COLO829 (cell line): ENCODE data around the gene C1orf50.
"Not testable (repeated sequence)": the region's sequence is repeated elsewhere in the genome, so short reads cannot be mapped to it uniquely, and the experiment has no call there.

ENCODE experiments used
- DNase-seq: peaks from one replicate; pipeline ENCODE4 v3.0.0; 2012; ENCODE audit warnings: low spot score

Gene C1orf50

DNA sequence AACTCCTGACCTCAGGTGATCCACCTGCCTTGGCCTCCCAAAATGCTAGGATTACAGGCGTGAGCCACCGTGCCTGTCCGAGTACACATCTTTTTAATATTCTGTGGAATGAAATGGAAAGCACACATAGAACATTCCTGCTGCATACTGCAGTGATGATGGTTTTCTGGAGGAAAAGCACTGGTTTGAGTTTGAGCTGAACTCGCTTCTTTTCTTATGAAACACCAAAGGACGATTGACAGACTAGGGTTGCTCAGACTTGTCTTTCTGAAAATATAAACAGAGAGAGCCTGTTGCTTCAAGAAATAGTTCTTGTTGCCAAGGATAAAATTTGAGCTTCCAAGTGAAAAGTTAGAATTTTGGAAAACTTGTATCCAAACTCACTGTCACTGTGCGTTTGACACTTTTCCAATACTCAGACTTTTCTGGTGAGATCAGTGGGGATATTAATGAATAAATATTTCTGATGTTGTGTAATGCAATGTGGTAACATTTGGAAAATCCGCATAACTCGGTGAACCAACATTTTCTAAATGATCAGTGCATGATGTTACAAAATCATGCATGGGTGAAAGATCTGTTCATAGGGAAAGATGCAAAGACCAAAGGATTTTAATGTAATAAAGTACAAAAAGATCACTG lies 34.9 kb downstream of the C1orf50 start:
- no peak for DNase-seq

- no peak for DNase-seq
Measured at GRCh38 chr1:42806171-42806570, 39.1 kb downstream of the C1orf50 start.

GRCh38 chr1:42806593-42806992 lies 39.5 kb downstream of the C1orf50 start:
- no peak for DNase-seq

GRCh38 chr1:42807056-42807668 lies 40.1 kb downstream of the C1orf50 start:
- DNase-seq = no peak

GRCh38 chr1:42814815-42815214 lies 47.8 kb downstream of the C1orf50 start:
- not testable (repeated sequence) for DNase-seq

DNA sequence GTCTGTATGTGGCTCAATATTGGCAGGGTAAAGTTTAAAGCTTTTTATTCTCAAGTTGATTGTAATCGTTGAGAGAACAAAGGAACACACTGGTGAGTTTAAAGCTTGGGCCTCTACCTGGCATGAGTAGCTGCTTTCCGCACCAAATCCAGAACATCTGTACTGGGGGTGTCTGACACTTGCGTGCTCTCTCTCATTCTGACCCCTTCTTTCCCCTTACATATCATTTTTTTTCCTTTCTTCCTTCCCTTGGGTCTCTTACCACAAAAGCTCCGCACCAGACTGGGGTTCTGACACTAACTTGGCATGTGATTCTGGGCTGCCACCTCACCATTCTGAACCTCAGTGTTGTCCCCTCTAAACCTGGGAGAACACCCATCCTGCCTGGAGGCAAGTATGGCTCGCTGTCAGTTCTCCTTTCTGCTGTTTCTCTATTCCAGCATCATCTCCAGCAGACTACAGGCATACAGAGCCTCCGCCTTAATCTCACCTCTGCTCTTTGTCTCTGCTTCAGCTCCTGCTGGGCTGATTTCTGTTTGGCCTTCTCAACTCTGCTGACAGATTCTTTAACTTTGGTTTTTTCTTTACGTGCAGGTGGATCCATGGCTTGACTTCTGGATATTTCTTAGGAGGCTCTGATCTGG lies 49.0 kb downstream of the C1orf50 start:
- no peak for DNase-seq

GRCh38 chr1:42816585-42817439 lies 49.8 kb downstream of the C1orf50 start, which contains the start of the genes ERMAP and SVBP:
Gene ERMAP (plus strand): TSS chr1:42817122. CDS start chr1:42830449, 13,327 bp downstream.
Gene SVBP (minus strand): TSS chr1:42817397. CDS start chr1:42816544, 853 bp downstream.
- peak; percentile 91 for DNase-seq

GRCh38 chr1:42817440-42817767 lies 50.4 kb downstream of the C1orf50 start:
- DNase-seq = no peak

DNA sequence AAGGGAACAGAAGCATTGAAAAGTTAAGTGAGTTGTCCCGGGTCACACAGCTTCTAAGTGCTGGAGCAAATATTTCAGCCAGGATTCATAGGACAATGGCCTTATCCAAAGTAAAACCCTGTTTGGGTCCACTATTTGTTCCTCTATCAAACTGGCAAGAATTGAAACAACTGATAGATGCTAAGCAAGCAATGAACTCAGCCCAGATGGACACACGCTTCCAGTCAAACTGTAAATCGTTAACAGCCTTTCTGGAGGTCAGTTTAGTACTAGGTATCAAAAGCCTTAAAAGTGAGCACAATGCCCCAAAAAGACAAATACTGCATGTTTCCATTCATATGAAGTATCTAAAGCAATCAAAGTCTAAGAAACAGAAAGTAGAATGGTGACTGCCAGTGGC lies 50.9 kb downstream of the C1orf50 start:
- DNase-seq = no peak

- no peak for DNase-seq
Measured at GRCh38 chr1:42820813-42821212, 53.8 kb downstream of the C1orf50 start.

DNA sequence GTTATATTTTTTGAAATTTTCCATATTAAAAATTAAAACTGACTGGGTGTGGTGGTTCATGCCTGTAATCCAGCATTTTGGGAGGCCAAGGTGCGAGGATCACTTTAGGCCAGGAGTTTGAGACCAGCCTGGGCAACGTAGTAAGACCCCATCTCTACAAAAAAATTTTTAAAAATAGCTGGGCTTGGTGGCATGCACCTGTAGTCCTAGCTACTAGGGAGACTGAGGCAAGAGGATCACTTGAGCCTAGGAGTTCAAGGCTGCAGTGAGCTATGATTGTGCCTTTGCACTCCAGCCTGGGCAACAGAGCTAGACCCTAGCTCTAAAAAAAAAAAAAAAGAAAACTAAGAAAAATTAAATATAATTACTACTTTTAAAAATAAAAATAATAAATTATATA lies 54.6 kb downstream of the C1orf50 start:
- no peak for DNase-seq

DNA sequence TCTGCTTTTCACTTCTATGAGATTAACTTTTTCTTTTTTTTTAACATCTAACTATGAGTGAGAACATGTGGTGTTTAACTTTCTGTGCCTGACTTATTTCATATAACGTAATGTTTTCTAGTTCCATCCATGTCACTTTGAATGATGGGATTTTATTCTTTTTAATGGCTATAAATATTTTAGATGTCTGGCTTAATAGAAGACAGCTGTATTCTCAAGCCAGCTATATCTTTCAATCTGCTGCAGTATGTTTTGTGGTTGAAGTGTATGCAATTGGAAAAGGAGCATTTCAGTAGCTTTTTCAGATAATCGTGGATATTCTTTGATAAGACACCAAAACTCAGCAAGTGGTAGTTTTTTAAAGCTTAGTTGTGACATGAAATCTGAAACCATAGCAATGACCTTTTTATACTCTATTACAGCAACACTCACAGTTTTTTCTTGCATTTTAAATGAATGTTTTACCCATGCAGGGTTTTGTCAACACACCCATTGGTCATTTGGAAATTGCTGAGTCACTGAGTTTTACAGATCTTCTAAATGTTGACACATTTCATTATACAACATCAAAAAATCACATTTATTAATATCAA lies 55.8 kb downstream of the C1orf50 start:
- DNase-seq = no peak

DNA sequence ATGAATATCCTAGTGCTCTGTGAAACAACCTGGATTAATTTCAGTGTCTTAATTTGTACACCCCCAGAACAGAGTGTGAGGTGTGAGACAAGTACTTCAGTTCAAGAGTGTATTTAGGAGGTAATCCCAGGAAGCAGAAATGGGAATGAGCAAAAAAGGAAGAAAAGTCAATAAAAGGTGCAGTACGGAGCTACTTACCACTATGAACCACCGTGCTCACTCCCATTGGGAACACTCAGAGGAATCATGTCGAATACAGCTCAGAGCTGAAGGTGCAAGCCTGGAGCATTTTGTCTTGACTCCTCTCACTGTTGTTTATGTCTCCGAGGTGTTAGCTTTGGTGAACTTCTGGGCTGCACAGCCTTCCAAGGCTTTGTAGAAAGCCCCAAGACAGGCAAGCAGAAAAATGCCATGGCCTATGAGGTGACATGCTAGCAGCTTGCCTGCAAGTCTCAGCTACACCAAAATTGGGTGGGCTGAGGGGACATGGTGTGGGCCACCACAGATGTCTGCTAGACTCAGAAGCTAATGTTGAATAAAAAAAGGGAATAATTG lies 57.5 kb downstream of the C1orf50 start:
- no peak for DNase-seq

- no peak for DNase-seq
Measured at GRCh38 chr1:42825036-42825851, 58.2 kb downstream of the C1orf50 start.
